Uterus (tissue), 2 donors: Measurements from ENCODE around the gene AGRP.
A peak's percentile ranks its signal among the peaks of the same experiment; 100 is the strongest.

Experiments used
- POLR2A ChIP-seq, 2 donors: fragments of 450-650 bp; IDR thresholded peaks; one replicate each; pipeline ENCODE4 v1.6.1; 2016; ENCODE audit warnings: antibody characterized with exemption in 2 of 2, mild to moderate bottlenecking in 1 of 2, moderate library complexity in 1 of 2
- TF ChIP-seq, protein P1 (sequence below), 4 experiments: fragments of 200-600 bp in 2 of 4; fragments of 450-650 bp in 2 of 4; sonication (generic) in 2 of 4; IDR thresholded peaks; one replicate each; pipeline ENCODE4 v1.5.1; 2016 to 2019; ENCODE audit warnings: antibody characterized with exemption in 4 of 4, mild to moderate bottlenecking in 2 of 4, moderate library complexity in 1 of 4

DNA sequence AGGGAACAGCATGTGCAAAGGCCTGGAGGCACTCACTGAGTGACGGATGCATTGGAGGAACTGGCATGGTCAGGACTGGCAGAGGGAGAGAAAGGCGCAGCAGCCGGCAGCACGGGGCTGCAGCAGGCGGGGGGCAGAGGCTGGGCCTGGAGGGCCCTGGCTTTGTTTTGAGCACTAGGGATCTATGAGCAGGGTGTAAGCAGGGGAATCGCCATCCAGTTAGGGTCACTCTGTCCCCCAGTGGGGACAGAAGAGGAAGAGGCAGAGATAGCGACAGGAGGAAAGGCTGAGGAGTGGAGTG is 38.3 kb downstream of the AGRP start:
- TF ChIP-seq, protein P1, sequence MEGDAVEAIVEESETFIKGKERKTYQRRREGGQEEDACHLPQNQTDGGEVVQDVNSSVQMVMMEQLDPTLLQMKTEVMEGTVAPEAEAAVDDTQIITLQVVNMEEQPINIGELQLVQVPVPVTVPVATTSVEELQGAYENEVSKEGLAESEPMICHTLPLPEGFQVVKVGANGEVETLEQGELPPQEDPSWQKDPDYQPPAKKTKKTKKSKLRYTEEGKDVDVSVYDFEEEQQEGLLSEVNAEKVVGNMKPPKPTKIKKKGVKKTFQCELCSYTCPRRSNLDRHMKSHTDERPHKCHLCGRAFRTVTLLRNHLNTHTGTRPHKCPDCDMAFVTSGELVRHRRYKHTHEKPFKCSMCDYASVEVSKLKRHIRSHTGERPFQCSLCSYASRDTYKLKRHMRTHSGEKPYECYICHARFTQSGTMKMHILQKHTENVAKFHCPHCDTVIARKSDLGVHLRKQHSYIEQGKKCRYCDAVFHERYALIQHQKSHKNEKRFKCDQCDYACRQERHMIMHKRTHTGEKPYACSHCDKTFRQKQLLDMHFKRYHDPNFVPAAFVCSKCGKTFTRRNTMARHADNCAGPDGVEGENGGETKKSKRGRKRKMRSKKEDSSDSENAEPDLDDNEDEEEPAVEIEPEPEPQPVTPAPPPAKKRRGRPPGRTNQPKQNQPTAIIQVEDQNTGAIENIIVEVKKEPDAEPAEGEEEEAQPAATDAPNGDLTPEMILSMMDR (IDR thresholded peaks at IDR 0.05) = no peak
- TF ChIP-seq POLR2A (IDR thresholded peaks at IDR 0.05) = peak in 1 of 2 donors; percentile 5
